Ishikawa (cell line): ENCODE measurements around the gene RHO.

Experiments used
- CEBPB ChIP-seq: IDR thresholded peaks from 2 replicates; pipeline ENCODE4 v1.6.1; 2012
- CREB1 ChIP-seq: IDR thresholded peaks from 2 replicates; pipeline ENCODE4 v1.6.1; 2012; ENCODE audit warnings: low read depth
- EGR1 ChIP-seq: IDR thresholded peaks from 2 replicates; pipeline ENCODE4 v1.6.1; 2012
- EP300 ChIP-seq: IDR thresholded peaks from 2 replicates; pipeline ENCODE4 v1.6.1; 2012; ENCODE audit warnings: borderline replicate concordance
- FOXM1 ChIP-seq: IDR thresholded peaks from 2 replicates; pipeline ENCODE4 v1.6.1; 2012; ENCODE audit warnings: low read depth, borderline replicate concordance
- MAX ChIP-seq: IDR thresholded peaks from 2 replicates; pipeline ENCODE4 v1.6.1; 2012
- NFIC ChIP-seq: IDR thresholded peaks from 2 replicates; pipeline ENCODE4 v1.6.1; 2012
- RAD21 ChIP-seq: IDR thresholded peaks from 2 replicates; pipeline ENCODE4 v1.6.1; 2012; ENCODE audit warnings: low read depth
- REST ChIP-seq: IDR thresholded peaks from 2 replicates; pipeline ENCODE4 v1.6.1; 2012; ENCODE audit warnings: low read depth, mild to moderate bottlenecking
- TAF1 ChIP-seq: IDR thresholded peaks from 2 replicates; pipeline ENCODE4 v1.6.1; 2012; ENCODE audit warnings: low read depth, mild to moderate bottlenecking
- TCF12 ChIP-seq: IDR thresholded peaks from 2 replicates; pipeline ENCODE4 v1.6.1; 2012; ENCODE audit warnings: low read depth
- TEAD4 ChIP-seq: IDR thresholded peaks from 2 replicates; pipeline ENCODE4 v1.6.1; 2012
- YY1 ChIP-seq: IDR thresholded peaks from 2 replicates; pipeline ENCODE4 v1.6.1; 2012; ENCODE audit warnings: low read depth
- ZBTB7A ChIP-seq: IDR thresholded peaks from 2 replicates; pipeline ENCODE4 v1.6.1; 2012; ENCODE audit warnings: low read depth
- TF ChIP-seq, protein P1 (sequence below): IDR thresholded peaks from 2 replicates; pipeline ENCODE4 v1.6.1; 2012

RHO gene

DNA sequence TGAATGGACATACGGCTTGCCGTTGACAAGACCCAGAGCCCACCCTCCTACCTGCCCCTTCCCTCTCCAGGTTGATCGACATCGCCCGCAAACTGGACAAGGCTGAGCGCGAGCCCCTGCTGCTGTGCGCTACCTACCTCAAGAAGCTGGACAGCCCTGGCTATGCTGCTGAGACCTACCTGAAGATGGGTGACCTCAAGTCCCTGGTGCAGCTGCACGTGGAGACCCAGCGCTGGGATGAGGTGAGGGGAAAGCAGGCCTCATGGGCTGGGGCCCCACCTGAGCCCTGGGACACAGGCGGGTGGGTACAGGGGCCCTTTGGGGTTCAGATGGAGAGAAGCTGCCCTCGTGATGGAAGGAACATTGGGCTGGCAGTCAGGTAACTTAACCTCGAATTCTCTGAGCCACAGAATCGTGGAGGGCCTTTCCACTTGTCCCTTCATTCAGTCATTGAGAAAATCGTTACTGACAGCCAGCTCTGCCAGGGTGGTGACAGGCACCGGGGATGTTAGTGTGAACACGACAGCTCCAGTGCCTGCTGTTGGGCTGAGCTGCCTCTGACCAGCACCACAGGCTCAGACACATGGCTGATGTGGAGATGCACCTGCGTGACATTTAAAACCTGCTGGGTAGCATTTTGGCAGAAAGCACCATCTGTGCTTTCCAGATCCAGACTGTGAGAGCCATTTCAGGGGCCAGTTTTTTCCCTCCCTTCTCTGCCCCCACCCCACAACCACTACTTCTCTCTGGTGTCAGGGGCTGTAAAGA, 25.6 kb upstream of the RHO start:
- TF ChIP-seq, protein P1, sequence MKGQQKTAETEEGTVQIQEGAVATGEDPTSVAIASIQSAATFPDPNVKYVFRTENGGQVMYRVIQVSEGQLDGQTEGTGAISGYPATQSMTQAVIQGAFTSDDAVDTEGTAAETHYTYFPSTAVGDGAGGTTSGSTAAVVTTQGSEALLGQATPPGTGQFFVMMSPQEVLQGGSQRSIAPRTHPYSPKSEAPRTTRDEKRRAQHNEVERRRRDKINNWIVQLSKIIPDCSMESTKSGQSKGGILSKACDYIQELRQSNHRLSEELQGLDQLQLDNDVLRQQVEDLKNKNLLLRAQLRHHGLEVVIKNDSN = no peak
- no peak for TF ChIP-seq FOXM1
- no peak for TF ChIP-seq REST
- TF ChIP-seq EP300 = no peak
- no peak for TF ChIP-seq ZBTB7A
- TF ChIP-seq EGR1 = no peak
- TF ChIP-seq RAD21 = no peak
- no peak for TF ChIP-seq MAX
- no peak for TF ChIP-seq TEAD4
- TF ChIP-seq CREB1 = no peak
- TF ChIP-seq NFIC = no peak

- TF ChIP-seq YY1 (no peak), CREB1 (no peak), FOXM1 (no peak), EP300 (no peak), REST (no peak), MAX (no peak), EGR1 (no peak), TAF1 (no peak), TEAD4 (no peak), TCF12 (no peak), ZBTB7A (no peak), CEBPB (no peak), NFIC (no peak), RAD21 (no peak)
- TF ChIP-seq, protein P1 = no peak
These were observed 24.8 kb upstream of the RHO start for GRCh38 chr3:129503471-129504291.

DNA sequence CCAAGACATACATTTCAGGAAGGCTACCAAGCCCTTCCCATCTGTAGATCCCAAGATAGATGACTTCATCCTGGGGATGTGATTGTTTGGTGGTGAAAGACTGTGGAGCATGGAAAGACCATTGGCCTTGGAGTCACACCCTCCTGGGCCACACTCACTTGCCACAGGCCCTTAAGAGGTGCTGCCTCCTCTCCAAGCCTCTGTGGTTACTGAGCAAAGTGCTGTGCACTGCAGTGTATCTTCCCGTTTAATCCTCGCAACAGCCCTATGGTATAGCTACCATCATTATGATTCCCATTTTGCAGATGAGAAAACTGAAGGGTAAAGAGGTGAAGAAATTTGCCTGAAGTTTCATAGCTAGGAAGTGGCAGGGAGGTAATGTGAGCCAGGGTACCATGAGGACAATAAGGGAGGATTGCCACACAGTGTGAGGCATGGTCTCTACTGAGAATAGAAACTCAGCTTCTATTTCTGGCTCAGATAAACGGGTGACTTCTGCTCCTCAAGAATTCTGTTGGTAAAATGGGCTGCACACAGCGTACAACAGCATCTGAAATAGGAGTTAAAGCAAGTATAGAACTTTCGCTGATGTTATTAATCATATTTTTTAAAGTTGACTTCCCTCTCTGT, 23.9 kb upstream of the RHO start:
- no peak for TF ChIP-seq CEBPB
- TF ChIP-seq MAX = no peak
- TF ChIP-seq FOXM1 = no peak
- no peak for TF ChIP-seq ZBTB7A
- no peak for TF ChIP-seq EP300
- TF ChIP-seq YY1 = no peak
- no peak for TF ChIP-seq TAF1
- no peak for TF ChIP-seq TCF12

- no peak for TF ChIP-seq MAX
- no peak for TF ChIP-seq ZBTB7A
- TF ChIP-seq EGR1 = no peak
- no peak for TF ChIP-seq NFIC
- no peak for TF ChIP-seq TCF12
- no peak for TF ChIP-seq TEAD4
- no peak for TF ChIP-seq EP300
- no peak for TF ChIP-seq TAF1
These were observed 23.1 kb upstream of the RHO start for GRCh38 chr3:129505341-129505740.

- TF ChIP-seq MAX (no peak), EP300 (no peak), RAD21 (no peak), TAF1 (no peak), ZBTB7A (no peak), CREB1 (no peak), TEAD4 (no peak), TCF12 (no peak), REST (no peak), YY1 (no peak), CEBPB (no peak), FOXM1 (no peak), NFIC (no peak), EGR1 (no peak)
- TF ChIP-seq, protein P1 = no peak
These were observed 22.2 kb upstream of the RHO start for GRCh38 chr3:129506231-129506742.
